GM23338 (cell line): ENCODE results near the gene STK33. TPM values are rescaled to one million over a fixed set of nuclear protein-coding genes. Genes with fewer than 3 reads are reported as not detected.

ENCODE experiments used
- ATAC-seq: fragments of 200-7000 bp; cut with Tn5 transposase; 3 replicates; pipeline ENCODE4 v1.9.1; 2020
- DNase-seq: peaks from one replicate; pipeline ENCODE4 v3.0.0-alpha.2; 2015; ENCODE audit warnings: low spot score
- H2AFZ ChIP-seq: fragments of 200-600 bp; sonication (generic); 2 replicates; pipeline ENCODE4 v1.8.0; 2016; ENCODE audit warnings: antibody characterized with exemption, mild to moderate bottlenecking, moderate library complexity
- H3F3A ChIP-seq: fragments of 200-600 bp; sonication (generic); replicated peaks from 2 replicates; pipeline ENCODE4 v1.8.0; 2017; ENCODE audit warnings: antibody characterized with exemption, mixed run types, low read depth
- H3K27ac ChIP-seq: fragments of 200-600 bp; sonication (generic); 2 replicates; pipeline ENCODE4 v1.6.1; 2016; ENCODE audit warnings: low read depth
- H3K27me3 ChIP-seq: fragments of 200-600 bp; sonication (generic); 2 replicates; pipeline ENCODE4 v1.8.0; 2016; ENCODE audit warnings: mild to moderate bottlenecking, mixed run types, moderate library complexity; ENCODE audit not compliant: insufficient read depth
- H3K36me3 ChIP-seq: fragments of 200-600 bp; sonication (generic); 2 replicates; pipeline ENCODE4 v1.8.0; 2016; ENCODE audit warnings: mild to moderate bottlenecking; ENCODE audit not compliant: insufficient read depth
- H3K4me1 ChIP-seq: fragments of 200-600 bp; sonication (generic); 2 replicates; pipeline ENCODE4 v1.8.0; 2016; ENCODE audit warnings: mild to moderate bottlenecking, moderate library complexity; ENCODE audit not compliant: insufficient read depth
- H3K4me2 ChIP-seq: fragments of 200-600 bp; sonication (generic); 2 replicates; pipeline ENCODE4 v1.7.1; 2017; ENCODE audit warnings: mixed run types
- H3K4me3 ChIP-seq: fragments of 200-600 bp; sonication (generic); 2 replicates; pipeline ENCODE4 v1.6.1; 2016; ENCODE audit warnings: mixed run types
- H3K79me2 ChIP-seq: fragments of 200-600 bp; sonication (generic); replicated peaks from 2 replicates; pipeline ENCODE4 v1.8.0; 2017; ENCODE audit warnings: mild to moderate bottlenecking; ENCODE audit not compliant: insufficient read depth
- H3K9me2 ChIP-seq: fragments of 200-600 bp; sonication (generic); 2 replicates; pipeline ENCODE4 v1.8.0; 2017; ENCODE audit not compliant: insufficient read depth
- H4K20me1 ChIP-seq: fragments of 200-600 bp; sonication (generic); replicated peaks from 2 replicates; pipeline ENCODE4 v1.8.0; 2017; ENCODE audit warnings: mild to moderate bottlenecking; ENCODE audit not compliant: insufficient read depth
- H3K27ac Mint-ChIP-seq: 2 replicates; pipeline ENCODE4 v1.8.0; 2020; ENCODE audit warnings: inconsistent platforms, mild to moderate bottlenecking, moderate library complexity, mixed read lengths
- H3K27me3 Mint-ChIP-seq: 3 replicates; pipeline ENCODE4 v1.8.0; 2022; ENCODE audit warnings: low read depth, mild to moderate bottlenecking, moderate library complexity, mixed read lengths, inconsistent platforms; ENCODE audit not compliant: insufficient read depth, poor library complexity
- H3K36me3 Mint-ChIP-seq: 3 replicates; pipeline ENCODE4 v1.8.0; 2021; ENCODE audit warnings: low read depth, mild to moderate bottlenecking, inconsistent platforms, moderate library complexity, mixed read lengths
- H3K4me1 Mint-ChIP-seq: 3 replicates; pipeline ENCODE4 v1.8.0; 2020; ENCODE audit warnings: mild to moderate bottlenecking, inconsistent platforms, mixed read lengths
- H3K4me3 Mint-ChIP-seq: 3 replicates; pipeline ENCODE4 v1.8.0; 2021; ENCODE audit warnings: moderate library complexity, mild to moderate bottlenecking, inconsistent platforms, mixed read lengths
- H3K9me3 Mint-ChIP-seq: 3 replicates; pipeline ENCODE4 v1.8.0; 2020; ENCODE audit warnings: moderate library complexity, mild to moderate bottlenecking, inconsistent platforms, mixed read lengths
- CREB1 ChIP-seq: fragments of 250-450 bp; sonication (Bioruptor Pico); IDR thresholded peaks from 2 replicates; pipeline ENCODE4 v1.5.0; 2020; ENCODE audit warnings: low read depth, mild to moderate bottlenecking, moderate library complexity
- ETS1 ChIP-seq: IDR thresholded peaks from 2 replicates; pipeline ENCODE4 v1.6.1; 2016; ENCODE audit warnings: antibody characterized with exemption
- EZH2 ChIP-seq: fragments of 200-600 bp; sonication (generic); IDR thresholded peaks from one replicate; pipeline ENCODE4 v1.8.0; 2017; ENCODE audit warnings: antibody characterized with exemption, mild to moderate bottlenecking, low read depth; ENCODE audit not compliant: unreplicated experiment
- EZH2phosphoT487 ChIP-seq: fragments of 200-600 bp; sonication (generic); IDR thresholded peaks from one replicate; pipeline ENCODE4 v1.8.1; 2018; ENCODE audit warnings: antibody characterized with exemption; ENCODE audit not compliant: unreplicated experiment
- JUNB ChIP-seq: IDR thresholded peaks from one replicate; pipeline ENCODE4 v1.6.1; 2016; ENCODE audit warnings: antibody characterized with exemption; ENCODE audit not compliant: unreplicated experiment
- NANOG ChIP-seq: IDR thresholded peaks from 2 replicates; pipeline ENCODE4 v1.6.1; 2016; ENCODE audit warnings: antibody characterized with exemption, borderline replicate concordance
- POLR2AphosphoS5 ChIP-seq: IDR thresholded peaks from 2 replicates; pipeline ENCODE4 v1.6.1; 2016; ENCODE audit warnings: antibody characterized with exemption, low read depth
- REST ChIP-seq: IDR thresholded peaks from one replicate; pipeline ENCODE4 v1.6.1; 2018; ENCODE audit warnings: antibody characterized with exemption; ENCODE audit not compliant: unreplicated experiment
- STAT1 ChIP-seq: IDR thresholded peaks from one replicate; pipeline ENCODE4 v1.6.1; 2016; ENCODE audit warnings: antibody characterized with exemption; ENCODE audit not compliant: unreplicated experiment
- ZNF114 ChIP-seq: fragments of 250-450 bp; sonication (Bioruptor Pico); IDR thresholded peaks from 2 replicates; pipeline ENCODE4 v1.5.0; 2020; ENCODE audit warnings: mild to moderate bottlenecking, moderate library complexity
- ZNF331 ChIP-seq: fragments of 250-450 bp; sonication (Bioruptor Pico); IDR thresholded peaks from 2 replicates; pipeline ENCODE4 v1.5.0; 2020; ENCODE audit warnings: low read depth, mild to moderate bottlenecking, moderate library complexity
- ZNF462 ChIP-seq: fragments of 250-450 bp; sonication (Bioruptor Pico); IDR thresholded peaks from 2 replicates; pipeline ENCODE4 v1.5.0; 2020; ENCODE audit warnings: mild to moderate bottlenecking, moderate library complexity
- polyA plus RNA-seq: library from polyadenylated mRNA; unstranded; fragments of >200 nt; fragmentation: Nextera tagmentation; extraction: Ambion mirVana; gene quantifications from 2 replicates; pipeline ENCODE4 v1.2.1, GENCODE V29; 2016
- total RNA-seq: library from RNA; depleted of rRNA; stranded (reverse); fragments of >200 nt; shearing (Covaris generic); gene quantifications from 2 replicates; pipeline ENCODE4 v1.2.3, GENCODE V29; 2014
- TF ChIP-seq, protein P1 (sequence below), 2 experiments: fragments of 200-600 bp in 1 of 2; sonication (generic) in 1 of 2; conservative IDR thresholded peaks; 2 replicates each; pipeline versions ENCODE4 v1.5.1 to v1.6.1; 2016 to 2017; ENCODE audit warnings: antibody characterized with exemption in 2 of 2, low read depth in 2 of 2, mild to moderate bottlenecking in 2 of 2, moderate library complexity in 1 of 2

Gene STK33
- total and polyA plus RNA-seq, 2 experiments from 2014 or later: 17.2 to 18.2 TPM

GRCh38 chr11:8372641-8373381, 221.2 kb downstream of the STK33 start:
- Histone ChIP-seq H3K4me2 (no peak overlapping the region), H3K4me1 (no peaks in the 10 kb centered on the region), H3K4me3 (no peak overlapping the region), H3K9me2 (no peaks in the 10 kb centered on the region), H4K20me1 (no peaks in the 10 kb centered on the region), H3K27me3 (no peaks in the 10 kb centered on the region), H2AFZ (no peak overlapping the region), H3K36me3 (no peaks in the 10 kb centered on the region), H3K27ac (no peak overlapping the region), H3F3A (no peaks in the 10 kb centered on the region), H3K79me2 (no peaks in the 10 kb centered on the region)
- no peaks in the 10 kb centered on the region; the same call in 2 of the 3 replicates for H3K36me3 Mint-ChIP-seq
- TF ChIP-seq ETS1 (no peak), CREB1 (CRISPR knock-in tag) (no peak), POLR2AphosphoS5 (no peak), ZNF331 (CRISPR knock-in tag) (no peak), STAT1 (no peak), ZNF114 (no peak), REST (no peak), ZNF462 (CRISPR knock-in tag) (no peak), EZH2 (no peak), NANOG (no peak), EZH2phosphoT487 (no peak), JUNB (no peak)
- TF ChIP-seq, protein P1, sequence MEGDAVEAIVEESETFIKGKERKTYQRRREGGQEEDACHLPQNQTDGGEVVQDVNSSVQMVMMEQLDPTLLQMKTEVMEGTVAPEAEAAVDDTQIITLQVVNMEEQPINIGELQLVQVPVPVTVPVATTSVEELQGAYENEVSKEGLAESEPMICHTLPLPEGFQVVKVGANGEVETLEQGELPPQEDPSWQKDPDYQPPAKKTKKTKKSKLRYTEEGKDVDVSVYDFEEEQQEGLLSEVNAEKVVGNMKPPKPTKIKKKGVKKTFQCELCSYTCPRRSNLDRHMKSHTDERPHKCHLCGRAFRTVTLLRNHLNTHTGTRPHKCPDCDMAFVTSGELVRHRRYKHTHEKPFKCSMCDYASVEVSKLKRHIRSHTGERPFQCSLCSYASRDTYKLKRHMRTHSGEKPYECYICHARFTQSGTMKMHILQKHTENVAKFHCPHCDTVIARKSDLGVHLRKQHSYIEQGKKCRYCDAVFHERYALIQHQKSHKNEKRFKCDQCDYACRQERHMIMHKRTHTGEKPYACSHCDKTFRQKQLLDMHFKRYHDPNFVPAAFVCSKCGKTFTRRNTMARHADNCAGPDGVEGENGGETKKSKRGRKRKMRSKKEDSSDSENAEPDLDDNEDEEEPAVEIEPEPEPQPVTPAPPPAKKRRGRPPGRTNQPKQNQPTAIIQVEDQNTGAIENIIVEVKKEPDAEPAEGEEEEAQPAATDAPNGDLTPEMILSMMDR (conservative IDR thresholded peaks at IDR 0.05; ENCODE audit: low read depth in 2 of 2): no peak; a peak in 1 of 4 replicates
- H3K4me3 Mint-ChIP-seq: no peak overlapping the region; the same call in 2 of the 3 replicates
- DNase-seq (no peak), ATAC-seq (no peak)
- no peak overlapping the region for H3K27ac Mint-ChIP-seq
- H3K27me3 Mint-ChIP-seq: peaks cover 2% of the 10 kb centered on the region
- peaks cover 14% of the 10 kb centered on the region for H3K4me1 Mint-ChIP-seq
- H3K9me3 Mint-ChIP-seq: no peaks in the 10 kb centered on the region; the same call in 2 of the 3 replicates
